NOMO-1 (cell line): ENCODE measurements around the gene STOM.

Experiments
- DNase-seq, 2 experiments: peaks; one replicate each; lab custom pipeline; 2025; ENCODE audit not compliant: unreplicated experiment in 2 of 2; lab: John Stamatoyannopoulos, UW

STOM gene

GRCh38 chr9:121323449-121324151 lies 46.5 kb downstream of the STOM start:
- DNase-seq, result no peak

DNA sequence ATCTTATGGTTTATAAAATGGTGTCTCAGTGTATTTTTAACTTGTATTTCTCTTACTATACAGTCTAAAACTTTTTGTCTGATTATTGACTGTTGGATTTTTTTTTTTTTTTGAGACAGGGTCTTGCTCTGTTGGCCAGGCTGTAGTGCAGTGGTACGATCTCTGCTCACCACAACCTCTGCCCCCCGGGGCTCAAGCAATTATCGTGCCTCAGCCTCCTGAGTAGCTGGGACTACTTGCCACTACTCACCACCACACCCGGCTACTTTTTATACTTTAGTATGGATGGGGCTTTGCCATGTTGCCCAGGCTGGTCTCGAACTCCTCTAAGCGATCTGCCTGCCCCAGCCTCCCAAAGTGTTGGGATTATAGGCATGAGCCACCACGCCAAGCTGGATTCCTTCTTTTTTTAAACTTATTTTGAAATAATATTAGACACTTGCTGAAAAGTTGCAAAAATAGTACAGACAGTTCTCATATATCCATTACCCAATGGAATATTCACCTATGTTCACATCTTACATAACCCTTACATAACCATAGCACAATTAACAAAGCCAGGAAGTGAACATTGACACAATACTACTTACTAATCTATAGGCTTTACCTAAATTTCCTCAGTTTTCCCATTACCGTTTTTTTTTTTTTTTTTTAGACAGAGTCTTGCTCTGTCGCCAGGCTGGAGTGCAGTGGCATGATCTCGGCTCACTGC lies 47.2 kb downstream of the STOM start:
- peak in 1 of 2 experiments; percentile 32 for DNase-seq

- no peak for DNase-seq
Measured at GRCh38 chr9:121322037-121322736, 47.9 kb downstream of the STOM start.

DNA sequence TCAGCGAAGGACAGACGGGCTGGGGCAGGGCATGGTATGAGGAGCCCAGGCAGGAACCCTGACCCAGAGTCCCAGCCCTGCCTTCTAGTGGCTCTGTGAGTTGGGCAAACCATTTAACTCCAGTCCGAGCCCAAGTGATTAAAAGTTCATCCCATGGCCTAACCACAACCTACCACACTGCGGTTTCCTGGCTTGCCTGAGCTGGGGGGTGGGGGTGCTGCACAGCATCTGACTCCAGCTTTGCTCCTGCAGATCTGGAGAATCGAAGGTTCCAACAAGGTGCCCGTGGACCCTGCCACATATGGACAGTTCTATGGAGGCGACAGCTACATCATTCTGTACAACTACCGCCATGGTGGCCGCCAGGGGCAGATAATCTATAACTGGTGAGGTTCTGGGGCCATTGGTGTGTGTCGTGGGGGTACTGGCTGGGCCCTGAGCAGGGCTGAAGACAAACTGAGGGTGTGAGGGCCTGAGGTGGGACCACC lies 49.0 kb downstream of the STOM start:
- DNase-seq, result no peak

DNA sequence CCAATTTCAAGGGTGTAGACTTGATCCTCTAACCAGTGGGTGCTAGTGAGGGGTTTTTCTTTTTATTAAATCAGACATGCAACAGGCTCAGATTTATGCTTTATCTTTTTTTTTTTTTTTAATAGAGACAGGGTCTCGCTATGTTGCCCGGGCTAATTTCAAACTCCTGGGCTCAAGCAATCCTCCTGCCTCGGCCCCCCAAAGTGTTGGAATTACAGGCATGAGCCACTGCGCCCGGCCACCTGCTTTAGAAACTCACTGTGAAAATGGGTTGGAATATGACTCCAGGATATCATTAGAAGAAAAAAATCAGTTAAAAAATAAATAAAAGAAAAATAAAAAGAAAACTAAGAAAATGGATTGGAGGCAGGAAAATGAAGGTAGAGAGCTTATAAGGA lies 50.7 kb downstream of the STOM start:
- DNase-seq, result no peak

GRCh38 chr9:121318631-121319382 lies 51.2 kb downstream of the STOM start:
- no peak for DNase-seq

- no peak for DNase-seq
Measured at GRCh38 chr9:121317737-121318630, 52.1 kb downstream of the STOM start.

DNA sequence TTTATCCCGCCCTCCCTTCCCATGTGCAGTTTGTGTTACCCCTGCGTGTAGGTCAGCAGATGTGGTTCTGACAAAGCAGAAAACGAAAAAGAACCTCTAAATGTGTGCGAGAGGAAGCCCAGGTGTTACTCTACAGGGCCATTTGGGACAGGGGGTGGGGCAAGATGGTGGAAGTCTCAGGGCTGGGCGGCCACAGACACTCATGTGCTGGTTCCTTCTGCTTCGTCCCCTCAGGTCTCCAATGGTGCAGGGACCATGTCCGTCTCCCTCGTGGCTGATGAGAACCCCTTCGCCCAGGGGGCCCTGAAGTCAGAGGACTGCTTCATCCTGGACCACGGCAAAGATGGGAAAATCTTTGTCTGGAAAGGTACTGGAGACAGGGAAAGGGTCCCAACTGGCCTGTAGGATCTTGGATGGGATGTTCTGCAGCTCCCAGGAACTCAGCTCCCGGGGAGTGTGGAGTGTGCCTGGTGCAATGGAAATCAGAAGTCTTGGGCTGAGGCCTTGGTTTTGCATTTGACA lies 53.1 kb downstream of the STOM start:
- no peak for DNase-seq

DNA sequence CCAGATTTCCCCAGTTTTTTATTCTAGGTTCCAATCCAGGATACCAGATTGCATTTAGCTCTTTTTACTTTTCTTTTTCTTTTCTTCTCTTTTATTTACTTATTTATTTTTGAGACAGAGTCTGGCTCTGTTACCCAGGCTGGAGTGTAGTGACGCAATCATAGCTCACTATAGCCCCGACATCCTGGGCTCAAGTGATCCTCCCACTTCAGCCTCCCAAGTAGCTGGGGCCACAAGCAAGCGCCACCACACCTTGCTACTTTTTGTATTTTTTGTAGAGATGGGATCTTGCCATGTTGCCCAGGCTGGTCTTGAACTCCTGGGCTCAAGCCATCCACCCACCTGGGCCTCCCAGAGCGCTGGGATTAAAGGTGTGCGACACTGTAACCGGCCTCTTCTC lies 53.7 kb downstream of the STOM start:
- DNase-seq, result no peak

- DNase-seq, result no peak
Measured at GRCh38 chr9:121313458-121314152, 56.4 kb downstream of the STOM start.

- no peak for DNase-seq
Measured at GRCh38 chr9:121312169-121312568, 57.9 kb downstream of the STOM start.

DNA sequence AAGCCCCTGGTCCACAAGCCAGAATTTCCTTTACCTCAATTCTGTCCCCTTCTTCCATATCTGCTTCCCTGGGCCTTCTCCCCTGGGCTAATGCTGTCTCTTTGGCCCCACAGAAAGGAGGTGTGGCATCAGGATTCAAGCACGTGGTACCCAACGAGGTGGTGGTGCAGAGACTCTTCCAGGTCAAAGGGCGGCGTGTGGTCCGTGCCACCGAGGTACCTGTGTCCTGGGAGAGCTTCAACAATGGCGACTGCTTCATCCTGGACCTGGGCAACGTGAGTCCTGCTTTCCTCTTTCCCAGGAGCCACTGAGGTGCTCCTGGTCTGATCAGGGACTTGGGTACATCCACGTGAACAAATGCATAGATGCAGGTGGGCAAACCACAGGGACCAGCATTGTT lies 59.5 kb downstream of the STOM start:
- DNase-seq, result no peak

DNA sequence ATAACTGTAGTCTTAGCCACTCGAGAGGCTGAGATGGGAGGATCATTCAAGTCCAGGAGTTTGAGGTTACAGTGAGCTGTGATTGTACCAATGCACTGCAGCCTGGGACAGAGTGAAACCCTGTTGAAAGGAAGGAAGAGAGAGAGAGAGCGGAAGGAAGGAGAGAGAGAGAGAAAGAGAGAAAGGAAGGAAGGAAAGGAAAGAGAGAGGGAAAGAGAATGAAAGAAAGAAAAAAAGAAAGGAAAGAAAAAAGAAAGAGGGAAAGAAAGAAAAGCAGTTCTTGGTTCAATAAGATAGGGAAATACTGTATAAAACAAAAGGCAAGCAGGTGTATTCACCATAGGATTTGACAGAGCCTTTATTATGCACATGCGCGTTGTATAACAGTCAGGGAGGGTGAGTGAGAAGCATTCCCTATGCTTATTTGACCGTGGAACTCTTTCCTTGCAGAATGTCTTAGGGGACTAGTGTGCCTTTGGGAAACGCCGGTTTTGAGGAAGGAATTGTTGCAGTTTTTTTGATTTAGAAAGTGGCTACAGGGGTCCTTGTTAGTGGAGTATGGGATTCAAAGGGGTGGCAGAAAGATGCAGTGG lies 60.1 kb downstream of the STOM start:
- DNase-seq, result no peak

DNA sequence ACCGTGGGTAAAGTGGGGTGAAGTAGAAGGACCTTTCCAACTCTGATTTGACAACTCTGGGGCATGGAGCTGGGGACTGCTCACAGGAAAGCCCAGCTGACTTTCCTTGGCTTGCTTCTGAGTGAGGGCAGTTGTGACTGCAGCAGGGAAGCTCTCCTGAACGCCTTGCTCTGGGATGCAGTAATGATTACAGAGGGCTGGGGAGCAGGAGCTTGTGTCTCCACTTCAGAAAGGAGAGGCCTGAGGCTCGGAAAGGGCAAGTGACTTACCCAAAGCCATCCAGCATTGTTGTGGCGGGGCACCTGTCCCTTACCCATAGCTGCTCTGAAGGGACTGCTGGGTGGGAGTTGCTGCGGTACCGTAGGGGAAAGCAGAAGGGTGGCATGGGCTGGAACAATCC lies 60.9 kb downstream of the STOM start:
- no peak for DNase-seq

- DNase-seq, result no peak
Measured at GRCh38 chr9:121308765-121309164, 61.3 kb downstream of the STOM start.

DNA sequence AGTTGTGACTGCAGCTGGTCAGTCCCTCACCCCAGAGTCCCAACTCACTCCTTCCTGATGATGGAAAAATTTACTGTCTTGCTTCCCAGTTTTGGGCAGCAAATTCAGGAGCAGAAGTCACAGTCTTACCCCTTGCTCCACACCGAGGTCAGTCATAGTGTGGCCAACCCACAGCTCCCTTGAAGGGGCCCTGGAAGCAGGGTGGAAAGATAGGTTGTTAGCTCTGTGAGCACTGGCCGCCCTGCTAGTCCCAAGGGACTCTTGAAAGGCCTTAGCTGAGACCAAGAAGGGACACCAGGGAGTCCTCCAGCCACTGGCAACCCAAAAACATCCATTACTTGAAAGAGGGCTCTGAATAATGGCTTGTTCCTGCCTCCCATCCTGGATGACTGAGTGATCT lies 62.1 kb downstream of the STOM start:
- no peak for DNase-seq

- DNase-seq, result no peak
Measured at GRCh38 chr9:121305269-121305994, 64.6 kb downstream of the STOM start.

DNA sequence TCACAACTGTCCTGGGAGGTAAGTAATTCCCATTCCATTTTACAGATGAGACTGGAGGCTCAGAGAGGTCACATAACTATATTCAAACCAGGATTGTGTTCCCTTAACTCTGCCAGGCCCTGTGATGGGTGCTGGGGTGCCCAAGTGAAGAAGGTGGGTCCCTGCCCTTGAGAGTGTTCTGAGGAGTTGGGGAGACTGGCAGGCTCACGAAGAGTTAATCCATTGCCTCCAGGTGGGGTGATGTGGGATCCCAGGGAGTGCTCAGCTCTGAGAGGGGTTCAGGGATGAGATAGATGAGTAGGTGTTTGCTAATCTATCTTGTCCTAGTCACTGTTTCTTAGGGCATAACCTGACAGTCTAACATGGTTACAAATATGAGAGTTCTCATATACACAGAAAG lies 65.3 kb downstream of the STOM start:
- no peak for DNase-seq
